ENCODE results near the gene NLRP11.

Gene NLRP11

DNA sequence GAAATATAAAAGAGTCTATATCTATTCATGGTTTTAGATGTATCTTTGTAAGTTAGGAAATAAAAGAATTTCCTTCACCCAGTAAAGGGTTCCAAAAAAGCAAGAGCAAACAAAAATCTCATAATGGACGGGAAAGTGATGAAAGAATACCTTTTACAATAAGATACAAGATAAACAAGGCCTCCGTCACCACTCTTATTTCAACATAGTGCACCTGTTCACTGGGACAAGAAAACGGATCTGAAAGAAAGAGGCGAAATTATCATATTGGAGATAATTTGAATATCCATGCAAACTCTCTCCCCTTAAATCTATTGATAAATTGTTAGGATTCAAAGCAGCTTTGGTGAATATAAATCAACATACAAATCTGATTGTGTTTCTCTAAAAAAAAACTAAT is 877 bp upstream of the NLRP11 start:
- no peak for DNase-seq (ENCODE audit: low read depth)
- TF ChIP-seq, protein P1, sequence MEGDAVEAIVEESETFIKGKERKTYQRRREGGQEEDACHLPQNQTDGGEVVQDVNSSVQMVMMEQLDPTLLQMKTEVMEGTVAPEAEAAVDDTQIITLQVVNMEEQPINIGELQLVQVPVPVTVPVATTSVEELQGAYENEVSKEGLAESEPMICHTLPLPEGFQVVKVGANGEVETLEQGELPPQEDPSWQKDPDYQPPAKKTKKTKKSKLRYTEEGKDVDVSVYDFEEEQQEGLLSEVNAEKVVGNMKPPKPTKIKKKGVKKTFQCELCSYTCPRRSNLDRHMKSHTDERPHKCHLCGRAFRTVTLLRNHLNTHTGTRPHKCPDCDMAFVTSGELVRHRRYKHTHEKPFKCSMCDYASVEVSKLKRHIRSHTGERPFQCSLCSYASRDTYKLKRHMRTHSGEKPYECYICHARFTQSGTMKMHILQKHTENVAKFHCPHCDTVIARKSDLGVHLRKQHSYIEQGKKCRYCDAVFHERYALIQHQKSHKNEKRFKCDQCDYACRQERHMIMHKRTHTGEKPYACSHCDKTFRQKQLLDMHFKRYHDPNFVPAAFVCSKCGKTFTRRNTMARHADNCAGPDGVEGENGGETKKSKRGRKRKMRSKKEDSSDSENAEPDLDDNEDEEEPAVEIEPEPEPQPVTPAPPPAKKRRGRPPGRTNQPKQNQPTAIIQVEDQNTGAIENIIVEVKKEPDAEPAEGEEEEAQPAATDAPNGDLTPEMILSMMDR (IDR thresholded peaks at IDR 0.05; ENCODE audit: low read depth, low read length, missing control alignments), result no peak
- in situ Hi-C loops (cut with HindIII; ENCODE audit: low sequenced_read_pairs), result no loop called here
- no peak overlapping the region for H3K4me3 ChIP-seq (ENCODE audit: low read depth, low read length)

DNA sequence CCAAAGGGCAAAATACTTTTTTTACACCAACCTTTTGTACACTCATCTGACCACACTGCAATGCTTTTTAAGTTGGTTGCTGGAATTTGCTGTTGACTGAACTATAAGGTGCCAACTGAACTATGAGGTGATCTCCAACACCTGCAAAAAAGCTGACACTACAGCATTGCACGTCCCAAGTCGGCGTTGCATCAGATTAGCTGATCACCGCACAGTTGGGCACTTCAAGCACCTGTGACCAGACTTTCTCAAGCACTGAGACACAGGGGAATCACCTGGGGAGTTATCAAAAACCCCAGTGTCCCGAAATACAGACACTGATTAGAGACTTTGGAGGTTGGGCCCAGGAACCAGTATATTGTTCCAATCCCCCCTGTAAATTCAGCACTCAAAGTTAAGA is 1.1 kb downstream of the NLRP11 start:
- no peak overlapping the region for H3K4me3 ChIP-seq (ENCODE audit: low read depth, low read length)
- no peak for DNase-seq (ENCODE audit: low read depth)

DNA sequence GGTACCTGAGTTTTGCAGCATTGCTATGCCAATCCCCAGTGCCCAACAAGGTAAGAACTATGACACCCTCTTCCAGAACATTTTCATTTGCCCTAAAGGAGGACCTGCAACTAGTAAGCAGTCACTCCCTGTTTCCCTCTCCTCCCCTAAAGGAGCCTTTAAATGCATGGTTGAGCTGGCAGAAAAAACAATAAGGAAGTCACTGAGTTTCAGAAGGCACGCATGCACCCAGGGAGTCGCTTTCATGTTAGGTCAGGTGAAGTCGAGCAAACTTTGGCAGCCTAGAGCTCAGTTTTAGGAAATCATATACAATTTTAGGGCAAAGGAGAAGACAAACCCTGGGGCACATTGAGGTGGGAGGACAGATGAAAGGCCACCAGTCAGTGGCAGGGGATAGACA is 11.8 kb downstream of the NLRP11 start:
- TF ChIP-seq, protein P1 (IDR thresholded peaks at IDR 0.05; ENCODE audit: low read depth, low read length, missing control alignments), result no peak
- no peak for DNase-seq (ENCODE audit: low read depth)
- H3K4me3 ChIP-seq (ENCODE audit: low read depth, low read length), result no peak overlapping the region
- in situ Hi-C loops (cut with HindIII; ENCODE audit: low sequenced_read_pairs), result no loop called here

More for the DNA sequence above, 1.1 kb downstream of the NLRP11 start:
- in situ Hi-C loops (cut with HindIII; ENCODE audit: low sequenced_read_pairs), result no loop called here
- TF ChIP-seq, protein P1 (IDR thresholded peaks at IDR 0.05; ENCODE audit: low read depth, low read length, missing control alignments), result no peak

DNA sequence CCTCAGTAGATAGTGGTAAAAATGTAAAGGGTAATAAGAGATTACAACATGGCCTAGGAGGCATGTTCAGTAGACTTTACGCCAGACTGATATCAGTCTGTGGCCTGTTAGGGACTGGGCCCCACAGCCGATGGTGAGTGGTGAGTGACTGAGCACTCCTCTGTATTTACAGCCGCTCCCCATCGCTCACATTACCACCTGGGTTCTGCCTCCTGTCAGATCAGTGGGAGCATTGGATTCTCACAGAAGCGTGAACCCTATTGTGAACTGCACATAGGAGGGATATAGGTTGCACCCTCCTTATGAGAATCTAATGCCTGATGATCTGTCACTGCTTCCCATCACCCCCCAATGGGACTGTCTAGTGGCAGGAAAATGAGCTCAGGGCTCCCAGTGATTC is 17.9 kb downstream of the NLRP11 start:
- in situ Hi-C loops (cut with HindIII; ENCODE audit: low sequenced_read_pairs), result no loop called here
- TF ChIP-seq, protein P1 (IDR thresholded peaks at IDR 0.05; ENCODE audit: low read depth, low read length, missing control alignments), result no peak
- no peak for DNase-seq (ENCODE audit: low read depth)
- H3K4me3 ChIP-seq (ENCODE audit: low read depth, low read length), result no peak overlapping the region

DNA sequence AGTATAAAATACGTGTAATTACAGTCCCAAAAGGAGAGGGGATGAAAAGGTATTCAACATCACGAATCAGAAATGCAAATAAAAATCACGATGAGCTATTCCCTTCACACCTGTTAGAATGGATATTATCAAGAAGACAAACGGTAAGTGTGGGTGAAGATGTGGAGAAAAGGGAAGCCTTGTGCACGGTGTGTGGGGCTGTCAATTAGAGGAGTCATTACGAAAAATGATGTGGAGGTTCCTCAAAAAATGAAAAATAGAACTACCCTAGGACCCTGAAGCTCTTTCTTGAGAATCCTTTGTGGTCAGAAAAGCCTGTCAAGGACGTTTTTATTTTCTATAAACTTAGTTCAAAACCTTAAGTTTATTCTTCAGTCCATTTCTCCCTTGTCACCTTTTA is 19.4 kb downstream of the NLRP11 start:
- in situ Hi-C loops (cut with HindIII; ENCODE audit: low sequenced_read_pairs), result no loop called here
- DNase-seq (ENCODE audit: low read depth), result no peak
- TF ChIP-seq, protein P1 (IDR thresholded peaks at IDR 0.05; ENCODE audit: low read depth, low read length, missing control alignments), result no peak

DNA sequence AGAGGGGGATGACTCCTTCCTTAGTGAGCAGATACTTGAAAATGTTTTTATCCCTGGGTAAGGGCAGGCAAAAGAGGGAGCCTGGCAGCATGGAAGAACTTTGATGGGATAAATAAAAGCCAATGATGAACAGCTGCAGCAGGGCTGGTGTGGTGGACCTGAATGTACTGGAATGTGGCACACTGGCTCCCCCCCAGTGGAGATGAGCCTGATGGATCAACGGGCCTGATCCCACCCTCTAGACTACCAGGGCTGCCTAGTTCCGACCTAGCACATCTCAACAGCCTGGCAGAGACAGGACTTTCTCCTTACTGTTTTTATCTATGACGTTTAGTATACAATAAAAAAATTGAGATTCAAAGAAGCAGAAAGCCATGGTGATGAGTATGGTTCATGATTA is 20.5 kb downstream of the NLRP11 start:
- in situ Hi-C loops (cut with HindIII; ENCODE audit: low sequenced_read_pairs), result no loop called here
- TF ChIP-seq, protein P1 (IDR thresholded peaks at IDR 0.05; ENCODE audit: low read depth, low read length, missing control alignments), result no peak
- H3K4me3 ChIP-seq (ENCODE audit: low read depth, low read length), result no peak overlapping the region
- DNase-seq (ENCODE audit: low read depth), result no peak

More for the DNA sequence above, 19.4 kb downstream of the NLRP11 start:
- H3K4me3 ChIP-seq (ENCODE audit: low read depth, low read length), result no peak overlapping the region
